Adrenal gland (tissue), 12 donors: ENCODE measurements around the gene GMEB2. TPM values are rescaled to one million over a fixed set of nuclear protein-coding genes. Genes with fewer than 3 reads are reported as not detected.

Experiments
- DNase-seq, 7 donors: peaks; one replicate each; pipeline ENCODE4 v3.0.0-alpha.2; 2019 to 2020
- H3K27ac ChIP-seq, 5 donors: fragments of 200-600 bp; sonication (generic) in 4 of 5; 1 replicate in 3 of 5; 2 replicates in 2 of 5; pipeline versions ENCODE4 v1.5.1 to v1.8.0; 2016 to 2020; ENCODE audit warnings: mild to moderate bottlenecking in 1 of 5
- H3K27me3 ChIP-seq: fragments of 200-600 bp; 2 replicates; pipeline ENCODE4 v1.8.0; 2021
- H3K36me3 ChIP-seq, 2 donors: fragments of 200-600 bp; replicated peaks in 1 of 2; 1 replicate in 1 of 2; 2 replicates in 1 of 2; pipeline versions ENCODE4 v1.5.1 to v1.8.0; 2018 to 2022
- H3K4me1 ChIP-seq, 2 donors: fragments of 200-600 bp; replicated peaks in 1 of 2; 1 replicate in 1 of 2; 2 replicates in 1 of 2; pipeline versions ENCODE4 v1.5.1 to v1.8.0; 2018 to 2021
- H3K4me3 ChIP-seq, 4 donors: fragments of 200-600 bp; sonication (generic) in 3 of 4; one replicate each; pipeline ENCODE4 v1.5.1; 2016 to 2018
- H3K9me3 ChIP-seq, 3 donors: fragments of 200-600 bp; sonication (generic) in 1 of 3; replicated peaks in 1 of 3; 1 replicate in 2 of 3; 2 replicates in 1 of 3; pipeline versions ENCODE4 v1.5.1 to v1.8.0; 2016 to 2021
- POLR2A ChIP-seq, 2 donors: fragments of 450-650 bp; IDR thresholded peaks; one replicate each; pipeline ENCODE4 v1.6.1; 2017; ENCODE audit warnings: antibody characterized with exemption in 2 of 2, mild to moderate bottlenecking in 2 of 2, moderate library complexity in 1 of 2
- WGBS, 4 donors: extraction: QIAGEN DNeasy Blood & Tissue Kit in 2 of 4; methylation state at CpG; one replicate each; pipeline versions ENCODE4 v1.1.5 to v1.1.7; 2013 to 2017; 5-methylcytosine and 5-hydroxymethylcytosine counted together
- intact Hi-C, 2 donors: fragments of 100-400 bp; cut with DNase I; formaldehyde crosslinking; loops; one replicate each; pipeline versions ENCODE4 v1.14.1 to v1.15.0; 2022 to 2023
- polyA plus RNA-seq, 3 donors: library from polyadenylated mRNA; stranded (reverse); fragments of 200-250 nt in 2 of 3; fragments of 350-450 nt in 1 of 3; fragmentation: Illumina TruSeq in 1 of 3; extraction: RNeasy Lipid Tissue Mini Kit (QIAGEN cat#74804) in 1 of 3; gene quantifications; one replicate each; pipeline ENCODE4 v1.2.3, GENCODE V29; 2013 to 2014
- total RNA-seq, 9 donors: library from RNA; depleted of rRNA in 4 of 9; stranded (reverse); fragments of >200 nt in 4 of 9; fragments of 120-200 nt in 1 of 9; fragmentation: NEBNext Ultra II Directional in 1 of 9; extraction: Animal tissue kit (Norgen Biotek cat#: 25700) in 1 of 9; gene quantifications; one replicate each; pipeline versions ENCODE4 v1.1.0 to v1.2.4, GENCODE V29; 2013 to 2023
- TF ChIP-seq, protein P1 (sequence below), 6 experiments: fragments of 450-650 bp in 4 of 6; fragments of 200-600 bp in 2 of 6; sonication (generic) in 1 of 6; IDR thresholded peaks; 1 replicate in 5 of 6; 2 replicates in 1 of 6; pipeline versions ENCODE4 v1.5.1 to v1.8.0; 2016 to 2021; ENCODE audit warnings: antibody characterized with exemption in 6 of 6, mild to moderate bottlenecking in 2 of 6, moderate library complexity in 1 of 6
- donor health status: healthy with polysubstance abuse.
- donor health status: Bipolar disorder and iron deficiency.
- donor health status: DM: yes; HTN: yes; CAD: no.
- donor health status: DM: no; HTN: no; CAD: no.
- donor health status: DM: no; HTN: no; CAD: no.
- donor health status: DM: yes; HTN: yes; CAD: no.

The GMEB2 gene
- total and polyA plus RNA-seq, 12 donors: 4.2 to 18.2 (median 12.5) TPM

DNA sequence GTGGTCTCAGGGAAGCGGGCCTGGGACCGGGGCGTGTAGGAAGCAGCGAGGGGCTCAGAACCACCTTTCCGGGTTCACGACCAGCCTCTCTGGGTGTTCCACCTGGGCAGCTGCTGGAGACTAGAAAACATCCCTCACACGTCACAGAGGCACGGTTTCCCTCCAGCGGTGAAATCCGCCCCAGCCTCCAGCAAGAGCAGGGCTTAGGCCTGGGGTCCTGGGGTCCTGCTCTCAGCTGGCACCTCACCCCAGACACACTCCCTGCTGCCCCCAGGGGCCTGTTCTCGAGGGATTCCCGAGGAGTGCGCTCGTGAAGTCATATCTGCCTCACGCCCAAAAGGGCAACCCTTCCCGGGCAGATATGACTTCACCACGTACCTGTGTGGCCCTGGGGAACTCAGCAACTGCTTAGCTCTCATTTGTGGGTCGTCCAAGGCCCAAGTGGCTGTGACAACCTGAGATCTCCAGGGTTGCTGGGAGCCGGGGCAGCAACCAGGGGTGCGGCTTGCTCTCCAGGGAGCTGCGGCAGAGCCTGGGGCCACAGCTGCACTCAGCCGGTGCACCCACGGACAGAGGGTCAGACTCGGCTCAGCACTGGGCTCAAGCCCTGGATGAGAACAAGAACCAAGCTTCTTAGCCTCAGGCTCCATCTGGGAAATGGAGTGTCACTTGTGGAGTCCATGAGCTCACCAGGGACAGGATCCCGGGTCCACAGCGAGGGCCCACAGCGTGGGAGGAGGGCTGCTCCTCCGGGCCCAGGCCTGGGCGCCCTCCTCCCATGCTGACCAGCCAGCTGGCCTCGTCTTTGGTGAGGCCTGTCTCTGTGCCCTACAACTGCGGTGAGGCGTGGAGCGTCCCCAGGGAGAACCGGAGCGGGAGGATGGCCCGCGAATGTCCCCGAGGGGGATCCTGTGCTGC lies 72.3 kb downstream of the GMEB2 start:
- Histone ChIP-seq H3K36me3 (no peaks in the 10 kb centered on the region), H3K27me3 (no peaks in the 10 kb centered on the region), H3K4me3 (peak overlapping the region in 1 of 4 donors; percentile 55), H3K4me1 (peaks cover 0 to 4% of the 10 kb centered on the region in 2 donors), H3K9me3 (no peaks in the 10 kb centered on the region), H3K27ac (no peak overlapping the region)
- TF ChIP-seq, protein P1, sequence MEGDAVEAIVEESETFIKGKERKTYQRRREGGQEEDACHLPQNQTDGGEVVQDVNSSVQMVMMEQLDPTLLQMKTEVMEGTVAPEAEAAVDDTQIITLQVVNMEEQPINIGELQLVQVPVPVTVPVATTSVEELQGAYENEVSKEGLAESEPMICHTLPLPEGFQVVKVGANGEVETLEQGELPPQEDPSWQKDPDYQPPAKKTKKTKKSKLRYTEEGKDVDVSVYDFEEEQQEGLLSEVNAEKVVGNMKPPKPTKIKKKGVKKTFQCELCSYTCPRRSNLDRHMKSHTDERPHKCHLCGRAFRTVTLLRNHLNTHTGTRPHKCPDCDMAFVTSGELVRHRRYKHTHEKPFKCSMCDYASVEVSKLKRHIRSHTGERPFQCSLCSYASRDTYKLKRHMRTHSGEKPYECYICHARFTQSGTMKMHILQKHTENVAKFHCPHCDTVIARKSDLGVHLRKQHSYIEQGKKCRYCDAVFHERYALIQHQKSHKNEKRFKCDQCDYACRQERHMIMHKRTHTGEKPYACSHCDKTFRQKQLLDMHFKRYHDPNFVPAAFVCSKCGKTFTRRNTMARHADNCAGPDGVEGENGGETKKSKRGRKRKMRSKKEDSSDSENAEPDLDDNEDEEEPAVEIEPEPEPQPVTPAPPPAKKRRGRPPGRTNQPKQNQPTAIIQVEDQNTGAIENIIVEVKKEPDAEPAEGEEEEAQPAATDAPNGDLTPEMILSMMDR (IDR thresholded peaks at IDR 0.05): no peak
- TF ChIP-seq POLR2A (IDR thresholded peaks at IDR 0.05): no peak
- DNase-seq: no peak
- 62 to 80% (median 78%) methylated on average over 10 to 38 of the region's 38 CpGs for WGBS, 4 donors
- intact Hi-C loops: no loop called here

DNA sequence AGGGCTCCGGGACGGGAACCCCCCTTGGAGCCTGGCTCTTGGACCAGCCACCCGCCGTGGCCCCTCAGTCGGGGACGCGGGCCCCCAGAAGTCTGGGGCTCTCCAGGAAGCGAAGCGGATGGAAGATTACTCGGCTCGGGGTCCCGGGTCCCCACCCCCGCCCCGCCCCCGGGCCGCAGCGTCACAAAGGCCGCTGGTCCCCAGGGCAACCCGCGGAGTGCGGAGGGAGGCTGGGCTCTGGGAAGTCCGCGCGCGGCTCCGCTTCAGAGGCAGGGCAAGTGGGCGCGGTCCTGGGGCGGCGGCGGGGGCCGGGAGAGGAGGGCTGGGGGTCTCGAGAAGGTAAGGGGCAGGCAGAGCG lies 73.0 kb downstream of the GMEB2 start, which contains the start of gene FNDC11:
FNDC11 (plus strand) TSS at position 227 of the 358 bp plus-strand sequence. CDS start 1,505 bp downstream, outside the sequence.
- peaks cover 0 to 4% of the 10 kb centered on the region in 2 donors for H3K4me1 ChIP-seq

DNA sequence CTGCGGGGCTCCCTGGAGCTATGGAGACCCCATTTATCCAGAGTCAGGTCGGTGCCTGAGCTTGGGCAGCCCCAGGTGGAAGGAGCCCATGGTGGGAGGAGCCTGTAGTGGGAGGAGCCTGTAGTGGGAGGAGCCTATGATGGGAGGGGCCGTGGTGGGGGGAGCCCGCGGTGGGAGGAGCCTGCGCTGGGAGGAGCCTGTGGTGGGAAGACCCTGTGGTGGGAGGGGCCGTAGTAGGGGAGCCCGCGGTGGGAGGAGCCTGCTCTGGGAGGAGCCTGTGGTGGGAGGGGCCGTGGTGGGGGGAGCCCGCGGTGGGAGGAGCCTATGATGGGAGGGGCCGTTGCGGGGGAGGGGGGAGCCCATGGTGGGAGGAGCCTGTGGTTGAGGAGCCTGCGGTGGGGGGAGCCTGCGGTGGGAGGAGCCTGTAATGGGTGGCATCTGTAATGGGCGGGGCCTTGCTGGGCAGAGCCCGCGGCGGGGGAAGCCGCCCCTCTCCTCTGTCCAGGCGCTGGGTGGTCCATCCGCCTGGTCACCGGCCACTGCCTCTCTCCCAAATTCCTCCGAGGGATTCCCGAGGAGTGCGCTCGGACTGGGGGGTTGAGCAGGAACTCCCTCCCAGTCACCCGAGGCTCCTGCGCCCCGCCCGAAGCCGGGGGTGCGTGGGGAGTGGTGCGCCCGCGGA lies 73.5 kb downstream of the GMEB2 start:
- intact Hi-C loops: no loop called here
- Histone ChIP-seq H3K27ac (no peak overlapping the region), H3K27me3 (no peaks in the 10 kb centered on the region), H3K4me1 (peaks cover 0 to 4% of the 10 kb centered on the region in 2 donors), H3K4me3 (peak overlapping the region in 2 of 4 donors; percentile 48 to 55), H3K36me3 (no peaks in the 10 kb centered on the region), H3K9me3 (no peaks in the 10 kb centered on the region)
- TF ChIP-seq POLR2A (IDR thresholded peaks at IDR 0.05): no peak
- TF ChIP-seq, protein P1 (IDR thresholded peaks at IDR 0.05): no peak
- peak; percentile 69 to 89 (median 78) for DNase-seq
- WGBS, 4 donors: 1 to 30% (median 13%) methylated on average over 2 to 37 of the region's 37 CpGs

More for the DNA sequence above, 73.0 kb downstream of the GMEB2 start, which contains the start of gene FNDC11:
- H3K36me3 ChIP-seq: no peaks in the 10 kb centered on the region
- intact Hi-C loops: no loop called here
- no peaks in the 10 kb centered on the region for H3K27me3 ChIP-seq
- no peak for TF ChIP-seq POLR2A (IDR thresholded peaks at IDR 0.05)
- TF ChIP-seq, protein P1 (IDR thresholded peaks at IDR 0.05): no peak
- 0 to 2% (median 2%) methylated on average over 2 to 34 of the region's 34 CpGs; no CpG with 5 or more reads in 1 of the 4 donors for WGBS, 4 donors
- H3K4me3 ChIP-seq: peak within 1 kb of the TSS in 2 of 4 donors; percentile 48 to 55
- peak in 3 of 7 donors; percentile 37 to 53 (median 41) for DNase-seq
- H3K9me3 ChIP-seq: no peaks in the 10 kb centered on the region
- H3K27ac ChIP-seq: no peak within 1 kb of the TSS
